SH-SY5Y (cell line): Measurements from ENCODE around the gene L3MBTL1.

Experiments used
- GATA2 ChIP-seq: IDR thresholded peaks from 2 replicates; pipeline ENCODE4 v1.6.1; 2011; ENCODE audit warnings: mild to moderate bottlenecking, low read depth, low read length
- GATA3 ChIP-seq: IDR thresholded peaks from 2 replicates; pipeline ENCODE4 v1.6.1; 2011; ENCODE audit warnings: low read depth, mild to moderate bottlenecking, low read length, moderate library complexity

The L3MBTL1 gene

DNA sequence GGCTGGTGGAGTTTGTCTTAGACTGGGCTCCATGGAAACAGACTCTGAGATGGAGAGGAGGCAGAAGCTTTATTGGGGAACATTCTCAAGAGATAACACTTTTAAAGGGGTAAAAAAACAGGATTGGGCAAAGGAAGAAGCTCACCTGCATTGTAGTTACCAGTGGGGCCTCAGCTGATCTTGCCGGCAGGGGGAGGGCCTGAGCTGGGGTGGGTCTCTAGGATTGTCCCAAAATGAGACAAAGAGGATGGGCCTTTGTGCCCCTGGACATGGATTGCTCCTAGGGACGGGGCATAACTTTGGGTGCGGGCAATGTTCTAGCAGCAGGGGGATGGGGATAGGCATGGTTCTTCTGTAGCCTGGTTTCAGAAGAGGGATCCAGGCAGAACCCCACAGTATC, 63.8 kb downstream of the L3MBTL1 start:
- TF ChIP-seq GATA2 (no peak), GATA3 (no peak)

DNA sequence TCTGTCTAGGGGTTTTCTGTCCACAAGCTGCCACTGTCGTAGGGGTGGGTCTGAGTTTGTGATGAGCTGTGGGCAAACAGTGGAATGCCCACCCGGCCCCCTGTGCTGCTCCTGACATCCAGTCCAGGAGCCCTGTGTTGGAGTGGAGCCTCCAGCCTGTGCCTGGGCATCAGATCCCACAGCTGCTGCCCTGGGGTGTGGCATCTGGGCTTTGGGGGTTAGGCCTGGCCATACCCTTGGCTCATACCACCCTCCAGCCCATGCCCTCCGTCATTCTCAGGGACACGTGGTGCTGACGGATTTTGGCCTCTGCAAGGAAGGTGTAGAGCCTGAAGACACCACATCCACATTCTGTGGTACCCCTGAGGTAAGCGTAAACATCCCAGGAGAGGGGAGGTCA, 64.3 kb downstream of the L3MBTL1 start:
- no peak for TF ChIP-seq GATA3

DNA sequence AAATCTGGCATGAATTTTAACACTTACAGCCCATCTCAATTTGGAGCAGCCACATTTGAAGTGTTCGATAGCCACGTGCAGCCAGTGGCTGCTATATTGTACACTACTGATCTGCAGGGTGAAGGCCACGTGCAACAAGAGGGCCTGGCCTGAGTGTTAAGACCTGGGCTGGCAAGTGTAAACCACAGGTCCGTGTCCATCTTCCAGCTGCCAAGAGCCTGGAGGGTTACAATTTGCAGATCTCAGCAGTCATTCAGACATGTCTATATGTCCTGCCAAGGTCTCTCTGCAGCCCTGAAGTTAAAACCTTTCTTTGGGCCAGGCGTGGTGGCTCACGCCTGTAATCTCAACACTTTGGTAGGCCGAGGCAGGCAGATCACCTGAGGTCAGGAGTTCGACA, 65.4 kb downstream of the L3MBTL1 start:
- TF ChIP-seq GATA3 (no peak), GATA2 (no peak)

DNA sequence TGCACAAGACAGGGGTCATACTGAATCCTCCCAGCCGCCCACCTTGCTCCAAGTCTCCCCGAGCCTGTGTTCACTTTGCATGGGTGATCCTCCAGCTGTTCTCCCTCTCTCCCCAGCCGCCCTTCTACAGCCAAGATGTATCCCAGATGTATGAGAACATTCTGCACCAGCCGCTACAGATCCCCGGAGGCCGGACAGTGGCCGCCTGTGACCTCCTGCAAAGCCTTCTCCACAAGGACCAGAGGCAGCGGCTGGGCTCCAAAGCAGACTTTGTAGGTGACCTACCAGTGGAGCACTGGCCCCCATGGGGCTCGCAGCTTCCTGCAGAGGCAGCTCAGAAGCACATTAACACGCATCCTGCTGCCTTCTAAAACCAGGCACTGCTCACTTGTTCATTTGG, 68.6 kb downstream of the L3MBTL1 start:
- TF ChIP-seq GATA2 (no peak), GATA3 (no peak)

DNA sequence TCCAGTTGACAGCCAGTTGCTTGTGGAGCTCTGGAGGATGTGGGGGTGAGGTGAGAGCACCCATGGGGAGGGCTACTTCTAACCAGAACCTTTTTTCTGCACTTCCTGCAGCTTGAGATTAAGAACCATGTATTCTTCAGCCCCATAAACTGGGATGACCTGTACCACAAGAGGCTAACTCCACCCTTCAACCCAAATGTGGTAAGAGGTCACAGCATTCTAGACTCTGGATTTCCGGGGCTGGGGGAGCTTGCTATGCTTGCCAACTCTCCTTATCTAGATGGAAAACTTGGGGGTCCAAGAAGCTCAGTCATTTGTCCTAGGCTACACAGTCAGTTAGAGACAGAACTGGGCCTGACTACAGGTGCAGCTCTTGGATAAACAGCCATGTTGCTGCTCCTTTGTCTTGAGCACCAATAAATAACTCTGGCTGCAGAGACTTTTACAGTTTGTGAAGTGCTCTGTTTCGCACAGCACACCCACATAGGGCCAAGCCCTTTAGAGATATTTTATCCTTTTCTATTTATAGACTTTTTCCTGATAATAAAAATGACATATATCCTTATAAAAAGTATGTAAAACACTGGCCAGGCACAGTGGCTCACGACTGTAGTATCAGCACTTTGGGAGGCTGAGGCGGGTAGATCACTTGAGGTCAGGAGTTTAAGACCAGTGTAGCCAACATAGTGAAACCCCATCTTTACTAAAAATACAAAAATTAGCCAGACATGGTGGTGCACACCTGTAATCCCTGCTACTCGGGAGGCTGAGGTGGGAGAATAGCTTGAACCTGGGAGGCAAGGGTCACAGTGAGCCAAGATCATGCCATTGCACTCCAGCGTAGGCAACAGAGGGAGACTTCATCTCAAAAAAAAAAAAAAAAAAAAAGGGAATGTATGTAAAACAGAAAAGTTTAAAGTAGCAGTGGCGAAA, 72.6 kb downstream of the L3MBTL1 start:
- TF ChIP-seq GATA2 (no peak), GATA3 (no peak)

DNA sequence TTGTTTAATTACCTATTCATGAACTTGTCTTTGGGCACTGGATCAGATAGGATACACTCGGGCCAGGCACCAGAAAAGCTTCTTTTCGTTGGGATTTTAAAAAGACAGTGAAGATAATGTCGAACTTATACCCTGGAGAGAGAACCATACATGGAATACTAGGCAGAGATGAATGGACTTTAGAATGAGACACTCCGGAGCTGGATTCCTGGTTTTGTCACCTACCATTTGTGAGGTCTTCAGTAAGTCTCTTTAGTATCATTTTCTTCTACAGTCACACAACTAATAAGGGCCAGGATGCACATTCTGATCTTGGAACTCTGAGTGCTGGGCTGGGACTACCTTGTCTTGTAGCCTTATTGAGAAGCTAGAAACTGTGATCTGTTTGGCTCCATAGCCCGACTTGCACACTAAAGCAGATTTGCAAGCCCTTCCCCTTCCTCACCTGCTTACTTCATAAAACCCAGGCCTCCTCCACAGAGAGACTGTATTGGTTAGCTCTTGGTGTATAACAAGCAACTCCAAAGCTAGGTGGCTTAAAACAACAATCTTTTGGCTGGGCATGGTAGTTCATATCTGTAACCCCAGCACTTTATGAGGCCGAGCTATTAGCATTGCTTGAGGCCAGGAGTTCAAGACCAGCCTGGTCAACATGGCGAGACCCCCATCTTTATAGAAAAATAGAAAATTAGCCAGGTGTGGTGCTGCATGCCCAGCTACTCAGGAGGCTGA, 75.8 kb downstream of the L3MBTL1 start:
- TF ChIP-seq GATA3 (no peak), GATA2 (no peak)

DNA sequence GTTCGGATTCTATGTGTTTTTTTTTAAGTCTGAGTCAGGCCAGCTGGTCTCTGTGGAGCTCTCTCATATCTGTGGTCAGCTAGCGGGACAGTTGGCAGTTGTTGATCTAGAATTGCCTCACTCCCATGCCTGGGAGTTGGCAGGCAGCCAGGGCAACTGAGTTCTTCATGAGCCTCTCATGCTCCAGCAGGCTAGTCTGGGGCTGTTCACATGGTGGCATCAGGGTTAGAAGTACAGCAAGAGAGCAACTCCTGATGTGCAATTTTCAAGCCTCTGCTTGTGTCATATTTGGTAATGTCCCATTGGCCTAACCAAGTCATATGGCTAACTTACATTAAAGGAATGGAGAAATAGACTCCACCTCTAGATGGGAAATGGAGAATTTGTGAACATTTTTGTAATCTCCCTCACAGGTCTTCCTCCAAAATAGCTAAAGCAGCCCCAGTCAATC, 76.5 kb downstream of the L3MBTL1 start:
- no peak for TF ChIP-seq GATA2
- no peak for TF ChIP-seq GATA3

DNA sequence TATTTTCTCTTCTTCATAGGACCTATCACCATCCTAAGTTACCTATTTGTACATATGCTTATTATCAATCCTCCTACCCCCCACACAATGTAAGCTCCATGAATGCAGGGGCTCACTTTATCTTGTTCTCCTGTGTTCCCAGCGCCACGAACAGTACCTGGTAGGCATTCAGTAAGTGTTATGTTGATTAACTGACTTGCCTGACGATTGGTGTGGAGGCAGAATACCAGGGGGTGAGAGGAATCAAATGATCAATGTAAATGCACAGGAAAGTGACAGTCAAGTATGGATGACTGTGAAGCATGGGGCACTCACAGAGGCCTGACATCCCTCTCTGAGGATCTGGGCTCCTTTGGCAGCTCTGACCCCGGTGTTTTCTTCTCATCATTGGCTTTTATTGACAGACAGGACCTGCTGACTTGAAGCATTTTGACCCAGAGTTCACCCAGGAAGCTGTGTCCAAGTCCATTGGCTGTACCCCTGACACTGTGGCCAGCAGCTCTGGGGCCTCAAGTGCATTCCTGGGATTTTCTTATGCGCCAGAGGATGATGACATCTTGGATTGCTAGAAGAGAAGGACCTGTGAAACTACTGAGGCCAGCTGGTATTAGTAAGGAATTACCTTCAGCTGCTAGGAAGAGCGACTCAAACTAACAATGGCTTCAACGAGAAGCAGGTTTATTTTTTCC, 77.1 kb downstream of the L3MBTL1 start:
- TF ChIP-seq GATA3 (no peak), GATA2 (no peak)

DNA sequence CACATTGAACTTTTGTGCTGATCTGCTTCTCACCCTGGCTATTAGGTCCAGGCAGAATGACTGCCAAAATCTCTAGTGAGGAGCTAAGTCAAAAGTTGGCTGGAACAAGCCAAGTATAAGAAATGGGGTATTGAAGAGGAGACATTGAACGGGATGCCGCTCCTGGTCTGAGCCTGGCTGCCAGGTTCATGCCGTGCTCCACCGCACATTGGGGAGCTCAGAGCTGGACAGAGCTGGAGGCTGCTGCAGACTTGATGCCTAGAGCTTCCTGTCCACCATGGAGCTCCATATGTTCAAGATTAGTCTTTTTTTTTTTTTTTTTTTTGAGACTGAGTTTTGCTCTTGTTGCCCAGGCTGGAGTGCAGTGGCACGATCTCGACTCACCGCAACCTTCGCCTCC, 79.1 kb downstream of the L3MBTL1 start:
- TF ChIP-seq GATA3 = no peak
- TF ChIP-seq GATA2 = no peak

DNA sequence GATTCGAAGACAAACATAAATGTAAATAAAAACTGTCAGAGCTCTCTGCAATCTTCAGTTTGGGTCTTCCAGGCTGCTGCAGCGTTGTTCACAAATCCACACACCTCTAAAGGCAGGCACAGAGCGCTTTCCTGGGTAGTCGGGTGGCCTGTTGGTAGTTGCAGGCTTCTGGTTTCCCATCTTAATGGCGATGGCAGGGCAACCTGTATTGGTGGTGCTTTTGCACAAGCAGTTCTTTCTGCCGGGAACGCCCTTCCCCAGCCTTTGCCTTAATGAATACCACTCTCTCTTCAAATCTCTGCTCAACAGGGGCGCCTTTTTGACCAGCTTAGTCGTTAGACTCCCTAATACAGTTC, 82.5 kb downstream of the L3MBTL1 start:
- TF ChIP-seq GATA3 = no peak
- no peak for TF ChIP-seq GATA2

DNA sequence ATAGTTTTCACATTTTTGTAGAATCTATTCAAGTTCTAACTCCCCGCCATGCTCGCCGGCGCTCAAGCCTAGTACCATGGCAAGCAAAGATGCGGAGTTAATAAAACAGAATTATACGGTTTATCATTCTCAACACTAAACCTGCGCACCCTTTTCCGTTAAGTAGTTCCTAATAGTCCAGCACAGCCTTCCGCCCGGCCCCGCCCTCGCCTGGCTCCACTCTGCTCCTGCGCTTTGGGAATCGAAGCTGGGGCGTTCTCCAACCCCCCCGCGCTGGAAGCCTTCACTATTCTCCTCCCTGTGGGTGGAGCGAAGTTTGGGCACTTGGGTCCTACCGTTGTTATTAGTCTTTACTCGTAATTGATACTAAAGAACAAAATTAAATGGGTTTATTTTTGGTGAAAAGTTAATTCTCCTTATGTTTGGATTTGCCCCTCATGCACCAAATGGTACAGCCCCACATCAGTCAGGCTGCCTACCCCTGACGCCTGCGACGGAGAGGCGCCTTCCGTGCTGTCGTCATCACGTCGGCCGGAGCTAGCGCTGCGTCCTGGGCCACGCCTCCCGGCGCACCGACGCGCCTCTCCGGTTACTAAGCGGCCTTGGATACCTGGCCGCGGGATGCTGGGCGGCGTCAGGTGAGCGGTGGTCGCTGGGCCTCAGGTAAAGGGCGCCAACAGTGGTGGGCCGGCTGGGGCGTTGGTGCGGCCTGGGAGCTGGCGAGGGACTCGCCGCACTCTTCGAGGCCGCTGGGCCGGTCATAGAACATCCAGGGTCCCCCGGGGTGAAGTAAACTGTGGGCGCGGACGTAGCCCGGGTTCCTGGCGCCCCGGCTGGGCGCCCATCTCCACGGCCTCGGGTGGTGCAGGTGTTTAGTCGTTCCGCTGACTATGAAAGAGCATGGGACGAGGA, 83.2 kb downstream of the L3MBTL1 start, which contains the start of gene IFT52:
IFT52 (plus strand) TSS at position 546 of the 912 bp plus-strand sequence. CDS start 3,762 bp downstream, outside the sequence.
- TF ChIP-seq GATA3 (no peak), GATA2 (no peak)
